B cell (primary cell): Measurements from ENCODE around the gene IGF2BP1. TPM values are rescaled to one million over a fixed set of nuclear protein-coding genes. Genes with fewer than 3 reads are reported as not detected.
"Not testable (repeated sequence)": the region's sequence is repeated elsewhere in the genome, so short reads cannot be mapped to it uniquely, and the experiment has no call there.

Experiments used
- ATAC-seq: fragments of 200-7000 bp; cut with Tn5 transposase; one replicate; pipeline ENCODE4 v1.10.0; 2021; ENCODE audit warnings: low read depth, mild to moderate bottlenecking, moderate number of reproducible peaks, moderate library complexity
- CTCF ChIA-PET: fragments of 350-600 bp; sonication (Branson Sonifier 250); formaldehyde crosslinking; loops from one replicate; lab custom pipeline; 2021; ENCODE audit warnings: antibody characterized with exemption, inconsistent platforms; lab: Charles Lee
- POLR2A ChIA-PET: fragments of 350-600 bp; sonication (Branson Sonifier 250); formaldehyde crosslinking; loops from one replicate; lab custom pipeline; 2021; ENCODE audit warnings: antibody characterized with exemption; lab: Charles Lee
- DNase-seq: peaks from one replicate; pipeline ENCODE4 v3.0.0; 2013
- H2AFZ ChIP-seq: 2 replicates; pipeline ENCODE4 v1.6.1; 2012; ENCODE audit warnings: mild to moderate bottlenecking, low read depth, low read length; ENCODE audit not compliant: insufficient read depth, poor library complexity, severe bottlenecking
- H3K27ac ChIP-seq, 2 donors: 1 replicate in 1 of 2; 2 replicates in 1 of 2; pipeline ENCODE4 v1.5.1; 2012 to 2013; ENCODE audit warnings: low read length in 2 of 2, mild to moderate bottlenecking in 2 of 2, moderate library complexity in 1 of 2
- H3K27me3 ChIP-seq, 4 experiments: fragments of 200-600 bp in 1 of 4; sonication (generic) in 1 of 4; replicated peaks in 1 of 4; 1 replicate in 2 of 4; 2 replicates in 2 of 4; pipeline versions ENCODE4 v1.6.1 to v1.7.0; 2013 to 2016; ENCODE audit warnings: low read length in 3 of 4, mild to moderate bottlenecking in 2 of 4, mixed read lengths in 1 of 4, moderate library complexity in 1 of 4; ENCODE audit not compliant: insufficient read depth in 4 of 4, control insufficient read depth in 3 of 4; ENCODE audit errors: control extremely low read depth in 1 of 4
- H3K36me3 ChIP-seq, 2 experiments: replicated peaks in 1 of 2; 1 replicate in 1 of 2; 2 replicates in 1 of 2; pipeline versions ENCODE4 v1.6.1 to v1.7.1; 2013; ENCODE audit warnings: low read length in 1 of 2; ENCODE audit not compliant: insufficient read depth in 2 of 2, control insufficient read depth in 1 of 2; ENCODE audit errors: control extremely low read depth in 1 of 2, extremely low read depth in 1 of 2
- H3K4me1 ChIP-seq, 2 donors: fragments of 200-600 bp in 1 of 2; sonication (generic) in 1 of 2; 1 replicate in 1 of 2; 2 replicates in 1 of 2; pipeline versions ENCODE4 v1.5.1 to v1.6.1; 2013 to 2017; ENCODE audit warnings: low read length in 2 of 2; ENCODE audit not compliant: control insufficient read depth in 2 of 2, insufficient read depth in 2 of 2
- H3K4me2 ChIP-seq: replicated peaks from 2 replicates; pipeline ENCODE3; 2012; ENCODE audit warnings: mild to moderate bottlenecking, low read depth, low read length; ENCODE audit not compliant: poor library complexity, severe bottlenecking
- H3K4me3 ChIP-seq, 5 experiments: fragments of 200-600 bp in 1 of 5; sonication (generic) in 1 of 5; 1 replicate in 3 of 5; 2 replicates in 2 of 5; pipeline versions ENCODE4 v1.5.1 to v1.7.0; 2011 to 2016; ENCODE audit warnings: low read length in 4 of 5, mild to moderate bottlenecking in 4 of 5, low read depth in 2 of 5, control low read depth in 1 of 5, moderate library complexity in 1 of 5; ENCODE audit not compliant: insufficient read depth in 1 of 5; ENCODE audit errors: control extremely low read depth in 1 of 5, extremely low read depth in 1 of 5
- H3K79me2 ChIP-seq: fragments of 200-600 bp; sonication (generic); one replicate; pipeline ENCODE4 v1.6.0; 2016; ENCODE audit warnings: low read length; ENCODE audit not compliant: control insufficient read depth, insufficient read depth
- H3K9ac ChIP-seq: fragments of 200-600 bp; sonication (generic); 2 replicates; pipeline ENCODE4 v1.6.1; 2017; ENCODE audit warnings: mild to moderate bottlenecking, low read length, moderate library complexity
- H3K9me3 ChIP-seq, 3 donors: one replicate each; pipeline versions ENCODE4 v1.6.1 to v1.7.1; 2013; ENCODE audit warnings: low read length in 2 of 3; ENCODE audit not compliant: control insufficient read depth in 2 of 3, insufficient read depth in 1 of 3; ENCODE audit errors: control extremely low read depth in 1 of 3
- H4K20me1 ChIP-seq: 2 replicates; pipeline ENCODE4 v1.6.0; 2012; ENCODE audit warnings: mild to moderate bottlenecking, low read length; ENCODE audit not compliant: insufficient read depth, control insufficient read depth, poor library complexity, severe bottlenecking
- H3K27ac Mint-ChIP-seq: one replicate; pipeline ENCODE4 v1.8.0; 2021; ENCODE audit warnings: mixed read lengths
- H3K27me3 Mint-ChIP-seq: one replicate; pipeline ENCODE4 v1.8.0; 2021; ENCODE audit warnings: mixed read lengths
- H3K4me1 Mint-ChIP-seq: one replicate; pipeline ENCODE4 v1.8.0; 2021; ENCODE audit warnings: mixed read lengths
- H3K4me3 Mint-ChIP-seq: one replicate; pipeline ENCODE4 v1.8.0; 2021; ENCODE audit warnings: mixed read lengths
- H3K9me3 Mint-ChIP-seq: one replicate; pipeline ENCODE4 v1.8.0; 2022; ENCODE audit warnings: mixed read lengths; ENCODE audit not compliant: insufficient read depth
- EZH2 ChIP-seq: IDR thresholded peaks from 2 replicates; pipeline ENCODE4 v1.6.1; 2012; ENCODE audit warnings: borderline replicate concordance, low read depth, mild to moderate bottlenecking, moderate library complexity, low read length; ENCODE audit not compliant: insufficient read depth, poor library complexity, severe bottlenecking
- WGBS: methylation state at CpG from one replicate; pipeline ENCODE4 v1.1.5; 2013; ENCODE audit warnings: missing lambda C conversion rate; ENCODE audit not compliant: insufficient coverage; 5-methylcytosine and 5-hydroxymethylcytosine counted together
- intact Hi-C: fragments of 100-400 bp; cut with micrococcal nuclease; formaldehyde crosslinking; loops from one replicate; pipeline ENCODE4 v1.10.0; 2022
- polyA plus RNA-seq: library from polyadenylated mRNA; depleted of rRNA; stranded (reverse); fragments of >200 nt; gene quantifications from 2 replicates; pipeline ENCODE4 v1.2.3, GENCODE V29; 2012
- total RNA-seq, 2 donors: library from RNA; stranded (reverse); fragments of 120-200 nt in 1 of 2; gene quantifications; 1 replicate in 1 of 2; 2 replicates in 1 of 2; pipeline versions ENCODE4 v1.2.3 to v1.2.4, GENCODE V29; 2013 to 2022
- TF ChIP-seq, protein P1 (sequence below): fragments of 200-600 bp; IDR thresholded peaks from one replicate; pipeline ENCODE4 v1.8.0; 2022; ENCODE audit warnings: antibody characterized with exemption, mild to moderate bottlenecking

IGF2BP1 gene
- total and polyA plus RNA-seq, 2 donors (not counting 1 experiment from before 2014, with no cell fraction given): not detected

- CTCF ChIA-PET, H3K4me2 ChIP-seq, H3K9me3 Mint-ChIP-seq, H3K27ac Mint-ChIP-seq, H3K9ac ChIP-seq, H2AFZ ChIP-seq, H3K4me1 Mint-ChIP-seq, POLR2A ChIA-PET, H3K36me3 ChIP-seq, H3K79me2 ChIP-seq, H3K27ac ChIP-seq, H3K4me1 ChIP-seq, DNase-seq, H3K9me3 ChIP-seq, intact Hi-C loops, H3K4me3 Mint-ChIP-seq, H3K4me3 ChIP-seq, ATAC-seq, H4K20me1 ChIP-seq: not testable (repeated sequence)
- peaks cover 62% of the 10 kb centered on the region for H3K27me3 Mint-ChIP-seq
- 89% methylated on average over 3 of the region's 5 CpGs for WGBS
- H3K27me3 ChIP-seq: peaks cover 0 to 50% (median 28%) of the 10 kb centered on the region in 4 experiments
Observed at GRCh38 chr17:49008908-49009307, 11.7 kb downstream of the IGF2BP1 start.

DNA sequence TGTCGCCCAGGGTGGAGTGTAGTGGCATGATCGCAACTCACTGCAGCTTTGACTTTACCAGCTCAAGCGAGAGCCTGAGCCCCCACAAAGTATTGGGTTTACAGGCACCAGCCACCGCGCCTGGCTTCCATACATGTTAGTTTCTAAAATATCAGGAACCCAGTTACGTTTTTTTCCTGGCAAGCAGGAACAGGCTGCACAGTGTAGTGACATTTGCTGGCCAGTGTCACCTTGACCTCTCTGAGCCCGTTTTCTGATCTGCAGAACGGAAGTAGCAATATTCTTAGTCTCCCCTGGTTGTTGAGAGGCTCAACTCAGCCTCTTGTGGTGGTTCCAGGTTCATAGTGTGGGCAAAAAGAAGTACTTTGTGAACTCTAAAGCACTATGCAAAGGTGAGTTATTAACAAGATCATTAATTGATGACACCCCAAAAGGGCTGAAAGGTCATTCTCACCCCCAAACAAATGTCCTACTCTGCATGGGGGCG, 15.6 kb downstream of the IGF2BP1 start:
- ATAC-seq (no peak), DNase-seq (no peak)
- no peak overlapping the region for H3K4me2 ChIP-seq
- peaks cover 0 to 5% of the 10 kb centered on the region in 2 donors for H3K4me1 ChIP-seq
- ChIA-PET CTCF (interaction anchor here (0.5 to 0.7 kb wide), 2 partner anchors 14 to 18 kb away, joined by 3 read pairs; no protein-coding TSS in a partner anchor), POLR2A (interaction anchor here (0.8 kb wide), 1 partner anchor 179 kb away, joined by 3 read pairs; no protein-coding TSS in a partner anchor)
- H3K4me3 ChIP-seq: no peak overlapping the region
- Mint-ChIP-seq H3K27me3 (peaks cover 51% of the 10 kb centered on the region), H3K4me1 (peaks cover 3% of the 10 kb centered on the region), H3K9me3 (no peaks in the 10 kb centered on the region), H3K27ac (no peak overlapping the region), H3K4me3 (no peak overlapping the region)
- intact Hi-C loops: no loop called here
- no peaks in the 10 kb centered on the region for H3K79me2 ChIP-seq
- peaks cover 0 to 5% (median 0%) of the 10 kb centered on the region in 3 donors for H3K9me3 ChIP-seq
- H3K27ac ChIP-seq: no peak overlapping the region
- no peak overlapping the region for H3K9ac ChIP-seq
- no peaks in the 10 kb centered on the region for H3K36me3 ChIP-seq
- H3K27me3 ChIP-seq: peaks cover 0 to 35% (median 8%) of the 10 kb centered on the region in 4 experiments
- TF ChIP-seq, protein P1, sequence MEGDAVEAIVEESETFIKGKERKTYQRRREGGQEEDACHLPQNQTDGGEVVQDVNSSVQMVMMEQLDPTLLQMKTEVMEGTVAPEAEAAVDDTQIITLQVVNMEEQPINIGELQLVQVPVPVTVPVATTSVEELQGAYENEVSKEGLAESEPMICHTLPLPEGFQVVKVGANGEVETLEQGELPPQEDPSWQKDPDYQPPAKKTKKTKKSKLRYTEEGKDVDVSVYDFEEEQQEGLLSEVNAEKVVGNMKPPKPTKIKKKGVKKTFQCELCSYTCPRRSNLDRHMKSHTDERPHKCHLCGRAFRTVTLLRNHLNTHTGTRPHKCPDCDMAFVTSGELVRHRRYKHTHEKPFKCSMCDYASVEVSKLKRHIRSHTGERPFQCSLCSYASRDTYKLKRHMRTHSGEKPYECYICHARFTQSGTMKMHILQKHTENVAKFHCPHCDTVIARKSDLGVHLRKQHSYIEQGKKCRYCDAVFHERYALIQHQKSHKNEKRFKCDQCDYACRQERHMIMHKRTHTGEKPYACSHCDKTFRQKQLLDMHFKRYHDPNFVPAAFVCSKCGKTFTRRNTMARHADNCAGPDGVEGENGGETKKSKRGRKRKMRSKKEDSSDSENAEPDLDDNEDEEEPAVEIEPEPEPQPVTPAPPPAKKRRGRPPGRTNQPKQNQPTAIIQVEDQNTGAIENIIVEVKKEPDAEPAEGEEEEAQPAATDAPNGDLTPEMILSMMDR: no peak
- TF ChIP-seq EZH2: no peak
- no peak overlapping the region for H2AFZ ChIP-seq
- WGBS: 77% methylated on average over 7 of the region's 9 CpGs
- H4K20me1 ChIP-seq: no peaks in the 10 kb centered on the region
